Muscle of leg (tissue), 11 donors: ENCODE data around the gene SLC25A5. TPM values are rescaled to one million over a fixed set of nuclear protein-coding genes. Genes with fewer than 3 reads are reported as not detected.
"Not testable (repeated sequence)": the region's sequence is repeated elsewhere in the genome, so short reads cannot be mapped to it uniquely, and the experiment has no call there.

Source experiments
- DNase-seq: peaks from one replicate; pipeline ENCODE4 v3.0.0; 2013
- H3K27ac ChIP-seq: one replicate; pipeline ENCODE4 v1.5.1; 2013; ENCODE audit warnings: mild to moderate bottlenecking, low read length, control low read depth
- H3K27me3 ChIP-seq: one replicate; pipeline ENCODE4 v1.6.1; 2013; ENCODE audit warnings: low read length; ENCODE audit not compliant: control insufficient read depth, insufficient read depth
- H3K36me3 ChIP-seq: one replicate; pipeline ENCODE4 v1.6.1; 2013; ENCODE audit warnings: low read length; ENCODE audit not compliant: control insufficient read depth, insufficient read depth
- H3K4me1 ChIP-seq: one replicate; pipeline ENCODE4 v1.6.1; 2013; ENCODE audit warnings: low read length; ENCODE audit not compliant: control insufficient read depth, insufficient read depth
- H3K4me3 ChIP-seq: one replicate; pipeline ENCODE4 v1.5.1; 2013; ENCODE audit warnings: low read length, control low read depth
- H3K9me3 ChIP-seq: replicated peaks from 2 replicates; pipeline ENCODE4 v1.6.1; 2013; ENCODE audit warnings: low read depth, low read length; ENCODE audit not compliant: control insufficient read depth
- WGBS: methylation state at CpG from one replicate; pipeline ENCODE4 v1.1.5; 2013; ENCODE audit warnings: missing lambda C conversion rate; ENCODE audit not compliant: insufficient coverage; 5-methylcytosine and 5-hydroxymethylcytosine counted together
- polyA plus RNA-seq, 8 donors: library from polyadenylated mRNA; unstranded; fragments of 120-200 nt; gene quantifications; one replicate each; pipeline versions ENCODE4 v1.2.1 to v1.2.3, GENCODE V29; 2013; ENCODE audit warnings: inconsistent platforms in 1 of 8, low replicate concordance in 1 of 8; ENCODE audit not compliant: insufficient read length in 8 of 8, insufficient read depth in 1 of 8
- total RNA-seq: library from RNA; stranded (reverse); fragments of 120-200 nt; gene quantifications from one replicate; pipeline ENCODE4 v1.2.4, GENCODE V29; 2013

Gene SLC25A5
- total and polyA plus RNA-seq, 9 donors: 73.8 to 190 (median 175) TPM

DNA sequence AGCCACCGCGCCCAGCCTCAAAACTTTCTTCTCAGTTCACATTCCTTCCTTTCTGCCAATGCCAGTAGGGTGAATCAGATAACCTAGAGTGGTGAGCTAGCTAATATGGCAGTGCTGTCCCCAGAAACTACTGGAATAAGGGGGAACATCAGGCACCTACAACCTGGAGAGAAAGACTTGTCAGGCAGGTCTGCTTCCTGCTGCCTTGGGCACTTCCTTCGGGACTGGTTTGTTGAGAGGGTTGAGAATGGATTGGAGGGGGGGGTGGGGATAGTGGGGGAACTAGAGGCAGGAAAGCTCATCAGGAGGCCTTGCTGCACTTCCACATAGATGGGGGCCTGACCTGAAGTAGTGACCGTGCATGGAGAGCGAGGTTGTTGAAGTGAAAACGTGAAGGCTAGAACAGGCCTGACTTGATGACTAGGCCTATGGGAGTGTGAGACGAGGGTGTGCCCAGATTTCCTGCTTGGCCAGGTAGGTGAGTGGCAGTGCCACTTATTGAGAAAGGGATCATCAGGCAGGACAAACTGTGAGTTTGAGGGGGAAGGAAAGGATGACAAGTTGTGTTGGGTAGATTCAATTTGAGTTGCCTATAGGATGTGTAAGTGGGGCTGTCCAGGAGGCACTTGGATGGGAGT is 33.4 kb downstream of the SLC25A5 start:
- H3K4me3 ChIP-seq: no peak overlapping the region
- H3K27ac ChIP-seq: no peak overlapping the region
- H3K36me3 ChIP-seq: no peaks in the 10 kb centered on the region
- 78% methylated on average over 5 of the region's 7 CpGs for WGBS
- no peaks in the 10 kb centered on the region for H3K27me3 ChIP-seq
- no peak for DNase-seq
- H3K9me3 ChIP-seq: no peaks in the 10 kb centered on the region
- H3K4me1 ChIP-seq: no peaks in the 10 kb centered on the region

GRCh38 chrX:119502727-119503483 is 34.7 kb downstream of the SLC25A5 start:
- H3K9me3 ChIP-seq: no peaks in the 10 kb centered on the region
- no peak overlapping the region for H3K27ac ChIP-seq
- no peaks in the 10 kb centered on the region for H3K27me3 ChIP-seq
- WGBS: 52% methylated on average over 3 of the region's 11 CpGs
- DNase-seq: no peak
- H3K4me3 ChIP-seq: no peak overlapping the region
- no peaks in the 10 kb centered on the region for H3K36me3 ChIP-seq
- no peaks in the 10 kb centered on the region for H3K4me1 ChIP-seq

DNA sequence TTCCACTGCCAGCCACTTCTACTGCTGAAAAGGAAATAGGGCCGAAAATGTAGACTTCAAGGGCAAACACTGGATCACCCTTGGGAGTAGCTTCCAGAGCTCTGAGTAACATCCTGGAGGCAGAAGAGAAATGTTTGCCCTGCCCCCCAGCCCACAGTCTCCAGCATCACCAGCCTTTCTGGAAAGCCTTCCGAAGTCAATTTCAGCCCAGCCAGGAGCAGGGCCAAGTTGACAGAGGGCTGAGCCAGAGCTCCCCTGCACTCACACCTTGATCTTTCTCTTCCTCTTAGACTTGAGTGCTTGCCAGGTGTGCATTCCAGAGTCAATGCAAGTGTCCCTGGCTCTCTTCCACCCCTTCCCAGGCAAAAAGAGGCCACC is 35.2 kb downstream of the SLC25A5 start:
- DNase-seq: peak; percentile 28
- H3K4me3 ChIP-seq: no peak overlapping the region
- no peaks in the 10 kb centered on the region for H3K9me3 ChIP-seq
- H3K4me1 ChIP-seq: no peaks in the 10 kb centered on the region
- 56% methylated on average over 2 of the region's 2 CpGs for whole genome bisulfite sequencing
- no peak overlapping the region for H3K27ac ChIP-seq
- H3K27me3 ChIP-seq: no peaks in the 10 kb centered on the region
- H3K36me3 ChIP-seq: no peaks in the 10 kb centered on the region

DNA sequence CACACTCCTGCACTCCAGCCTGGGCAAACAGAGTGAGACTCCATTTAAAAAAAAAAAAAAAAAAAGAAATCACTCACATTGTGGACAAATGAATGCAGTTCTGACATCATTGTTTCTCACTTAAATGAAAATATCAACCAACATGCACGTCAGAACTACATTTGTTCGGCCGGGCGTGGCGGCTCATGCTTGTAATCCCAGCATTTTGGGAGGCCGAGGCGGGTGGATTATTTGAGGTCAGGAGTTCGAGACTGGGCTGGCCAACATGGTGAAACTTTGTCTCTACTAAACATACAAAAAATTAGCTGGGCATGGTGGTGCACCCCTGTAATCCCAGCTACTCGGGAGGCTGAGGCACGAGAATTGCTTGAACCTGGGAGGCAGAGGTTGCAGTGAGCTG is 36.9 kb downstream of the SLC25A5 start:
- 40% methylated on average over 1 of the region's 10 CpGs for WGBS
- DNase-seq, H3K9me3 ChIP-seq: not testable (repeated sequence)

DNA sequence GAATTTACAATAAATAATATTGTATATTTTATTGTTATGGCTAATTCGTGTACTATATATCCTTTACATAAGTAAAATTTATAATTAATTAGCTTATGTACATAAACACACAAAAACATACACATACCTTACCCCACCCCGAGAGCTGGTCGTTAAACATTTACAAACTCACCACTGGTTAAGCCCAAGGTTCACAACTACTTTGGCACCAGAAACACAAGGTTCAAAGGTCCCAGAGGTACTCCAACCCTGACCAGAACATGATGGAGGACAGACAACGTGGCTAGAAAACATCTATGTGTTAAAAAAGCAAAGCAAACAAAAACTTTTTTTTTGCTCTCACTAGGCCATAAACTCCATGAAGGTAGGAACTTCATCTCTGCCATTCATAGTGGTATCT is 37.7 kb downstream of the SLC25A5 start:
- H3K36me3 ChIP-seq: no peaks in the 10 kb centered on the region
- H3K27me3 ChIP-seq: no peaks in the 10 kb centered on the region
- no peak overlapping the region for H3K4me3 ChIP-seq
- no peaks in the 10 kb centered on the region for H3K4me1 ChIP-seq
- DNase-seq: no peak
- H3K9me3 ChIP-seq: no peaks in the 10 kb centered on the region
- H3K27ac ChIP-seq: no peak overlapping the region
- no CpG with 5 or more reads among the region's 4 CpGs for WGBS

More for the DNA sequence above, 36.9 kb downstream of the SLC25A5 start:
- H3K36me3 ChIP-seq, H3K27ac ChIP-seq, H3K27me3 ChIP-seq, H3K4me1 ChIP-seq, H3K4me3 ChIP-seq: not testable (repeated sequence)

DNA sequence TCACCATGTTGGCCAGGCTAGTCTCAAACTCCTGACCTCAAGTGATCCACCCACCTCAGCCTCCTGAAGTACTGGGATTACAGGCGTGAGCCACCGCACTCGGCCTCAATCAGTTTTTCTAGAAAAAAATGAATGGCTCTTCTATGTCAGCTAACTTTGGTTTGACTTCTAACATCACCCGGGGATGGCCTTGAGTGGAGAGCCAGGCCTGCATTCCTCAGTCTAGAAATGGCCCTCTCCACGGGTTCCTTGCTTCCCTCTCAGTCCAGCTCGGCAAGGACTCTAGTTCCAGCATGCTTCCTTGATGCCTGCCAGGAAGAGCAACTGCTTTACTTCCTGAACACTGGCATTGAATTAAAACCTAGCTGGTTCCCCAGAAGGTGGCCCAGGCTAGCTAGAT is 39.0 kb downstream of the SLC25A5 start:
- peaks cover 2% of the 10 kb centered on the region for H3K4me1 ChIP-seq
- 78% methylated on average over 3 of the region's 6 CpGs for WGBS
- H3K36me3 ChIP-seq: no peaks in the 10 kb centered on the region
- H3K27ac ChIP-seq: no peak overlapping the region
- no peak overlapping the region for H3K4me3 ChIP-seq
- DNase-seq: no peak
- no peaks in the 10 kb centered on the region for H3K27me3 ChIP-seq
- H3K9me3 ChIP-seq: no peaks in the 10 kb centered on the region

DNA sequence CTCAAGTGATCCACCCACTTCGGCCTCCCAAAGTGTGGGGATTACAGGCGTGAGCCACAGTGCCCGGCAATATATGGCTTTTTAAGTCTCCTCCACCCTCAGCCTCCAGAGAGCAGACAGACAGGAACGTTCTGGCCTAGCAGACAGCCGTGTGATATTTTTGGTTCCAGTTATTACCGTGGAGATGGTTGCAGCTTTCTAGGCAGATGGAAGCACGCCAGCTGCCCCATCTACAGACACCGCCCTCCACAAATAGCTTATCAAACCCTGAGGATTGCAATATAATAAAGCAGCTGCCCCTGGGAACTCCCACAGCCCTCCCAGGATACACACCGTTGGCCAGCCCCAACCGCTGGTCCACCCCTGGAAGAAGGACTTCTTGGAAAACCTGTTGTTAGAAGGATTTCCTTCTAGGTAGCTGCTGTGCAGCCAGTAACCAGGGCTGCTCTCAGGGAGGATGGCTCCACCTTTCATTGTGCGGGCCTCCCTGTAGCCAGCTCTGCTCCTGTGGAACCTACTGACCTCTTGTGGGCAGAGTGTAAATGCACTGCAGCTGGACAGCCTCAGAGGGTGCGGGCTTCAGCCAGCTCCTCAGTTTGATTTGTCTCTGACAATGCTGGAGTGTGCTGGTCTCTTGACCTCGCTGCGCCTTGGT is 44.0 kb downstream of the SLC25A5 start:
- DNase-seq: peak; percentile 68
- no peaks in the 10 kb centered on the region for H3K36me3 ChIP-seq

GRCh38 chrX:119516157-119516702 is 48.0 kb downstream of the SLC25A5 start:
- peak; percentile 77 for DNase-seq
- WGBS: 11% methylated on average over 3 of the region's 5 CpGs
- Histone ChIP-seq H3K27me3 (no peaks in the 10 kb centered on the region), H3K4me3 (no peak overlapping the region), H3K4me1 (peaks cover 2% of the 10 kb centered on the region), H3K36me3 (no peaks in the 10 kb centered on the region), H3K27ac (no peak overlapping the region), H3K9me3 (no peaks in the 10 kb centered on the region)

More for the DNA sequence above, 44.0 kb downstream of the SLC25A5 start:
- no peak overlapping the region for H3K4me3 ChIP-seq
- no peaks in the 10 kb centered on the region for H3K9me3 ChIP-seq
- H3K27ac ChIP-seq: no peak overlapping the region
- H3K27me3 ChIP-seq: no peaks in the 10 kb centered on the region
- 54% methylated on average over 6 of the region's 14 CpGs for WGBS
- peaks cover 2% of the 10 kb centered on the region for H3K4me1 ChIP-seq

DNA sequence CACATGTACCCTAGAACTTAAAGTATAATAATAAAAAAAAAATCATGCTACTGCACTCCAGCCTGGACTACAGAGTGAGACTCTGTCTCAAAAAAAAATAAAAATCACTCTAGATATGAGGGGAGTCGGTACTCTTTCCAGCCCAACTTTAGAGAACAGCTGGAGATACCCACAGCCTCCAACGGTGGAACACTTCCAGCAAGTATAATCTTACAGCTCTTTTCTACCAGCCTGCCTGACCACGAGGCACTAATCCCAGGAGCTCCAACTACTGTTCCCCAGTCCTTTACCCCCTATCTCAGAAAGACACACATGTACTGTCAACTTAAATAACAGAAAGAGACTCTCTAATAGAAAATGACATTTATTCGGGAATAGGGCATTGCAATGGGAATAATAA is 50.1 kb downstream of the SLC25A5 start:
- WGBS: 90% methylated on average over 2 of the region's 4 CpGs
- no peak overlapping the region for H3K27ac ChIP-seq
- H3K36me3 ChIP-seq: no peaks in the 10 kb centered on the region
- no peaks in the 10 kb centered on the region for H3K4me1 ChIP-seq
- H3K9me3 ChIP-seq: no peaks in the 10 kb centered on the region
- H3K27me3 ChIP-seq: no peaks in the 10 kb centered on the region
- peak; percentile 20 for DNase-seq
- H3K4me3 ChIP-seq: no peak overlapping the region
